Hindlimb muscle (tissue), 1 donor: Measurements from ENCODE around the gene MICOS13. TPM values are rescaled to one million over a fixed set of nuclear protein-coding genes. Genes with fewer than 3 reads are reported as not detected.
"Not testable (repeated sequence)": the region's sequence is repeated elsewhere in the genome, so short reads cannot be mapped to it uniquely, and the experiment has no call there.

Experiments
- DNase-seq: peaks from one replicate; pipeline ENCODE4 v3.0.0-alpha.2; 2013
- polyA plus RNA-seq: library from polyadenylated mRNA; unstranded; fragments of 120-200 nt; gene quantifications from one replicate; pipeline ENCODE4 v1.2.1, GENCODE V29; 2013; ENCODE audit not compliant: insufficient read length

MICOS13 gene
- polyA plus RNA-seq, 1 donor: 101 TPM

GRCh38 chr19:5700455-5701092 lies 20.3 kb upstream of the MICOS13 start:
- no peak for DNase-seq

- DNase-seq: no peak
Measured at GRCh38 chr19:5698635-5699422, 18.5 kb upstream of the MICOS13 start.

- DNase-seq: no peak
Measured at GRCh38 chr19:5697890-5698634, 17.7 kb upstream of the MICOS13 start.

GRCh38 chr19:5697022-5697889 lies 16.9 kb upstream of the MICOS13 start:
- DNase-seq: no peak

GRCh38 chr19:5696196-5697021 lies 16.1 kb upstream of the MICOS13 start:
- DNase-seq: no peak

GRCh38 chr19:5695649-5696195 lies 15.4 kb upstream of the MICOS13 start:
- DNase-seq: no peak

GRCh38 chr19:5694956-5695648 lies 14.8 kb upstream of the MICOS13 start:
- DNase-seq: no peak

GRCh38 chr19:5694167-5694955 lies 14.0 kb upstream of the MICOS13 start:
- no peak for DNase-seq

- no peak for DNase-seq
Measured at GRCh38 chr19:5693195-5694166, 13.2 kb upstream of the MICOS13 start.

GRCh38 chr19:5692723-5693194 lies 12.4 kb upstream of the MICOS13 start:
- no peak for DNase-seq

- no peak for DNase-seq
Measured at GRCh38 chr19:5691822-5692722, 11.8 kb upstream of the MICOS13 start.

- peak; percentile 79 for DNase-seq
Measured at GRCh38 chr19:5690955-5691821, 10.9 kb upstream of the MICOS13 start.

- DNase-seq: peak; percentile 98
Measured at GRCh38 chr19:5690125-5690954, 10.0 kb upstream of the MICOS13 start, which contains the start of gene RPL36. TSS of gene RPL36 (plus strand) at chr19:5690295. CDS start at chr19:5690508, 213 bp downstream.

- DNase-seq: not testable (repeated sequence)
Measured at GRCh38 chr19:5688262-5688881, 8.1 kb upstream of the MICOS13 start.
